Body of pancreas (tissue), 4 donors: Measurements from ENCODE around the gene KATNAL1. TPM values are rescaled to one million over a fixed set of nuclear protein-coding genes. Genes with fewer than 3 reads are reported as not detected.

Experiments
- ATAC-seq: fragments of 150-250 bp; one replicate; pipeline ENCODE4 v1.9.1; 2016
- DNase-seq, 4 donors: peaks; one replicate each; pipeline ENCODE4 v3.0.0-alpha.2; 2019
- H3K27ac ChIP-seq, 4 donors: fragments of 200-600 bp; sonication (generic); 1 replicate in 3 of 4; 2 replicates in 1 of 4; pipeline versions ENCODE4 v1.5.1 to v1.6.1; 2016 to 2019; ENCODE audit warnings: mild to moderate bottlenecking in 1 of 4, mixed read lengths in 1 of 4, moderate library complexity in 1 of 4
- H3K27me3 ChIP-seq, 2 donors: fragments of 200-600 bp; sonication (generic); one replicate each; pipeline ENCODE4 v1.6.0; 2016; ENCODE audit warnings: mild to moderate bottlenecking in 1 of 2
- H3K36me3 ChIP-seq, 2 donors: fragments of 200-600 bp; sonication (generic); replicated peaks in 1 of 2; 2 replicates each; pipeline ENCODE4 v1.5.1; 2016; ENCODE audit warnings: low read depth in 2 of 2; ENCODE audit not compliant: insufficient read depth in 1 of 2
- H3K4me1 ChIP-seq: fragments of 200-600 bp; sonication (generic); one replicate; pipeline ENCODE4 v1.6.0; 2016
- H3K4me3 ChIP-seq, 2 donors: fragments of 200-600 bp; sonication (generic); 1 replicate in 1 of 2; 2 replicates in 1 of 2; pipeline ENCODE4 v1.5.1; 2016 to 2019
- H3K9me3 ChIP-seq, 3 donors: fragments of 200-600 bp; sonication (generic); 1 replicate in 2 of 3; 2 replicates in 1 of 3; pipeline ENCODE4 v1.5.1; 2016
- POLR2A ChIP-seq, 3 donors: fragments of 450-650 bp; IDR thresholded peaks; one replicate each; pipeline ENCODE4 v1.6.1; 2016; ENCODE audit warnings: antibody characterized with exemption in 3 of 3, mild to moderate bottlenecking in 2 of 3
- WGBS, 2 donors: methylation state at CpG; one replicate each; pipeline ENCODE4 v1.1.5; 2017; 5-methylcytosine and 5-hydroxymethylcytosine counted together
- intact Hi-C: fragments of 100-400 bp; cut with DNase I; formaldehyde crosslinking; loops from one replicate; pipeline ENCODE4 v1.15.1; 2023
- total RNA-seq, 2 donors: library from RNA; depleted of rRNA; stranded (reverse); fragments of >200 nt; gene quantifications; one replicate each; pipeline ENCODE4 v1.1.0, GENCODE V29; 2016
- TF ChIP-seq, protein P1 (sequence below), 7 experiments: fragments of 450-650 bp in 4 of 7; fragments of 200-600 bp in 3 of 7; sonication (generic) in 3 of 7; IDR thresholded peaks; one replicate each; pipeline ENCODE4 v1.5.1; 2016 to 2019; ENCODE audit warnings: antibody characterized with exemption in 7 of 7

KATNAL1 gene
- total RNA-seq, 2 donors from 2014 or later: 6.5 to 6.6 TPM

GRCh38 chr13:30163441-30163840 lies 143.9 kb downstream of the KATNAL1 start:
- TF ChIP-seq, protein P1, sequence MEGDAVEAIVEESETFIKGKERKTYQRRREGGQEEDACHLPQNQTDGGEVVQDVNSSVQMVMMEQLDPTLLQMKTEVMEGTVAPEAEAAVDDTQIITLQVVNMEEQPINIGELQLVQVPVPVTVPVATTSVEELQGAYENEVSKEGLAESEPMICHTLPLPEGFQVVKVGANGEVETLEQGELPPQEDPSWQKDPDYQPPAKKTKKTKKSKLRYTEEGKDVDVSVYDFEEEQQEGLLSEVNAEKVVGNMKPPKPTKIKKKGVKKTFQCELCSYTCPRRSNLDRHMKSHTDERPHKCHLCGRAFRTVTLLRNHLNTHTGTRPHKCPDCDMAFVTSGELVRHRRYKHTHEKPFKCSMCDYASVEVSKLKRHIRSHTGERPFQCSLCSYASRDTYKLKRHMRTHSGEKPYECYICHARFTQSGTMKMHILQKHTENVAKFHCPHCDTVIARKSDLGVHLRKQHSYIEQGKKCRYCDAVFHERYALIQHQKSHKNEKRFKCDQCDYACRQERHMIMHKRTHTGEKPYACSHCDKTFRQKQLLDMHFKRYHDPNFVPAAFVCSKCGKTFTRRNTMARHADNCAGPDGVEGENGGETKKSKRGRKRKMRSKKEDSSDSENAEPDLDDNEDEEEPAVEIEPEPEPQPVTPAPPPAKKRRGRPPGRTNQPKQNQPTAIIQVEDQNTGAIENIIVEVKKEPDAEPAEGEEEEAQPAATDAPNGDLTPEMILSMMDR (IDR thresholded peaks at IDR 0.05): no peak
- TF ChIP-seq POLR2A (IDR thresholded peaks at IDR 0.05): no peak
- Histone ChIP-seq H3K4me1 (no peaks in the 10 kb centered on the region), H3K4me3 (no peak overlapping the region)

GRCh38 chr13:30159446-30159839 lies 147.9 kb downstream of the KATNAL1 start:
- no peaks in the 10 kb centered on the region for H3K9me3 ChIP-seq
- ATAC-seq: peak; percentile 18

More at GRCh38 chr13:30163441-30163840, 143.9 kb downstream of the KATNAL1 start:
- DNase-seq (no peak), ATAC-seq (no peak)
- 83 to 93% methylated on average over 2 of the region's 2 CpGs for WGBS, 2 donors
- no peak overlapping the region for H3K27ac ChIP-seq
- intact Hi-C loops: no loop called here
- H3K36me3 ChIP-seq: no peaks in the 10 kb centered on the region
- H3K27me3 ChIP-seq: no peaks in the 10 kb centered on the region
- no peaks in the 10 kb centered on the region for H3K9me3 ChIP-seq

DNA sequence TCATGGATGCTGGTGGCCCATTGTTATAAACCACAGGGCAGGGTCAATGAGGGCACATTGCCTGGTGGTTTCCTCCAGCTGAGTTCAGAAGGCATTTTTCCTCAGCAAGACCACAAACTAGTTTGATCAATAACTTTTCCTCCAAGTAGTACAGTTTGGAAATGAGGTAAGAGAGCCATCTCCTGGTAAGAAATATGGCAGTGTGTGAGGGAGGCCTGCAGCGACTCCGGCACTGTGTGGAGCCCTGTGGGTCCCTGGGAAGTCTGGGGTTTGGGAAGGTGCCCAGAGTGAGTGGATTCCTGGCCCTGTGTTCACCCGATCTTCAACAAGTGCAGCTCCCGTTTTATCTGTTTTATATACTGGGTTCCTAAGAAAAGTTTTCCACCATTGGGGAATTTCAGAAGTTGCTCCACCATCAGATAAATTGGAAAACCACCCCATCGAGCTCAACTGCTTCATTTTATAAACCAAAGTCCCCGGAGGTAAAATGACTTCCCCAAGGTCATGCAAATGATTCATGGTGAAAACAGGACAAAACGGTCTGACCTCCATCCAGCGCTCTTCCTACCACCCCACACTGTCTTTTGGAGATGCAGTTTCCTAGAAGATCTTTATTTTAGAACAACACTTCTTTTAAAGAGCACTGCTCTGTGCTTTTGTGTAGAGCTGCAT lies 148.4 kb downstream of the KATNAL1 start:
- Histone ChIP-seq H3K9me3 (no peaks in the 10 kb centered on the region), H3K4me1 (no peaks in the 10 kb centered on the region), H3K27ac (no peak overlapping the region), H3K36me3 (no peaks in the 10 kb centered on the region), H3K27me3 (no peaks in the 10 kb centered on the region), H3K4me3 (no peak overlapping the region)
- DNase-seq: no peak
- intact Hi-C loops: no loop called here
- WGBS, 2 donors: 55 to 60% methylated on average over 8 of the region's 8 CpGs
- ATAC-seq: no peak
- TF ChIP-seq, protein P1 (IDR thresholded peaks at IDR 0.05): peak in 4 of 7 experiments; percentile 11 to 19 (median 14)
- TF ChIP-seq POLR2A (IDR thresholded peaks at IDR 0.05): no peak

More at GRCh38 chr13:30159446-30159839, 147.9 kb downstream of the KATNAL1 start:
- H3K4me1 ChIP-seq: no peaks in the 10 kb centered on the region
- WGBS, 2 donors: 32 to 33% methylated on average over 3 to 4 of the region's 4 CpGs
- intact Hi-C loops: no loop called here
- H3K27me3 ChIP-seq: no peaks in the 10 kb centered on the region
- H3K27ac ChIP-seq: no peak overlapping the region
- no peak overlapping the region for H3K4me3 ChIP-seq
- TF ChIP-seq, protein P1 (IDR thresholded peaks at IDR 0.05): no peak
- no peak for TF ChIP-seq POLR2A (IDR thresholded peaks at IDR 0.05)
- no peaks in the 10 kb centered on the region for H3K36me3 ChIP-seq
- DNase-seq: no peak

GRCh38 chr13:30157616-30157993 lies 149.7 kb downstream of the KATNAL1 start:
- Histone ChIP-seq H3K27ac (no peak overlapping the region), H3K27me3 (no peaks in the 10 kb centered on the region), H3K4me1 (no peaks in the 10 kb centered on the region), H3K36me3 (no peaks in the 10 kb centered on the region), H3K9me3 (no peaks in the 10 kb centered on the region), H3K4me3 (no peak overlapping the region)
- 88 to 93% methylated on average over 7 of the region's 7 CpGs for WGBS, 2 donors
- intact Hi-C loops: no loop called here
- TF ChIP-seq, protein P1 (IDR thresholded peaks at IDR 0.05): no peak
- TF ChIP-seq POLR2A (IDR thresholded peaks at IDR 0.05): no peak
- ATAC-seq (no peak), DNase-seq (no peak)
